HEK293 (cell line): Measurements from ENCODE around the gene SGMS1.

Experiments used
- EGR2 ChIP-seq: fragments of 450-650 bp; formaldehyde crosslinking; IDR thresholded peaks from 2 replicates; pipeline ENCODE4 v1.5.1; 2016; ENCODE audit warnings: low read depth, missing biosample characterization, missing genetic modification characterization
- GLIS1 ChIP-seq: fragments of 450-650 bp; formaldehyde crosslinking; IDR thresholded peaks from 2 replicates; pipeline ENCODE4 v1.5.1; 2016; ENCODE audit warnings: missing biosample characterization, missing genetic modification characterization
- HOXC10 ChIP-seq: sonication (generic); formaldehyde crosslinking; IDR thresholded peaks from 2 replicates; pipeline ENCODE4 v1.8.1; 2023; ENCODE audit warnings: mild to moderate bottlenecking, missing genetic modification reagents
- INSM2 ChIP-seq: fragments of 450-650 bp; formaldehyde crosslinking; IDR thresholded peaks from 2 replicates; pipeline ENCODE4 v1.5.1; 2016; ENCODE audit warnings: missing biosample characterization, missing genetic modification characterization
- YY1 ChIP-seq: fragments of 450-650 bp; formaldehyde crosslinking; IDR thresholded peaks from 2 replicates; pipeline ENCODE4 v1.5.1; 2018; ENCODE audit warnings: missing biosample characterization, missing genetic modification characterization
- ZBTB17 ChIP-seq: fragments of 450-650 bp; formaldehyde crosslinking; IDR thresholded peaks from 2 replicates; pipeline ENCODE4 v1.5.1; 2016; ENCODE audit warnings: missing biosample characterization, missing genetic modification characterization
- ZFHX2 ChIP-seq: fragments of 450-650 bp; formaldehyde crosslinking; conservative IDR thresholded peaks from 2 replicates; pipeline ENCODE4 v1.5.1; 2016; ENCODE audit warnings: missing biosample characterization, missing genetic modification characterization
- ZNF157 ChIP-seq: fragments of 450-650 bp; formaldehyde crosslinking; IDR thresholded peaks from 2 replicates; pipeline ENCODE4 v1.5.1; 2016; ENCODE audit warnings: missing biosample characterization, missing genetic modification characterization
- ZNF221 ChIP-seq: fragments of 450-650 bp; formaldehyde crosslinking; IDR thresholded peaks from 2 replicates; pipeline ENCODE4 v1.5.1; 2017; ENCODE audit warnings: missing biosample characterization, missing genetic modification characterization, borderline replicate concordance
- ZNF223 ChIP-seq: fragments of 450-650 bp; formaldehyde crosslinking; IDR thresholded peaks from 2 replicates; pipeline ENCODE4 v1.5.1; 2016; ENCODE audit warnings: missing biosample characterization, missing genetic modification characterization
- ZNF248 ChIP-seq: fragments of 450-650 bp; formaldehyde crosslinking; IDR thresholded peaks from 2 replicates; pipeline ENCODE4 v1.5.1; 2017; ENCODE audit warnings: missing biosample characterization, missing genetic modification characterization
- ZNF266 ChIP-seq: fragments of 450-650 bp; formaldehyde crosslinking; IDR thresholded peaks from 2 replicates; pipeline ENCODE4 v1.5.1; 2016; ENCODE audit warnings: missing biosample characterization, missing genetic modification characterization, low read depth
- ZNF292 ChIP-seq: fragments of 450-650 bp; formaldehyde crosslinking; IDR thresholded peaks from 2 replicates; pipeline ENCODE4 v1.5.1; 2016; ENCODE audit warnings: low read depth, missing biosample characterization, missing genetic modification characterization, borderline replicate concordance
- ZNF514 ChIP-seq: fragments of 450-650 bp; formaldehyde crosslinking; IDR thresholded peaks from 2 replicates; pipeline ENCODE4 v1.5.1; 2016; ENCODE audit warnings: missing biosample characterization, missing genetic modification characterization
- ZNF521 ChIP-seq: fragments of 450-650 bp; formaldehyde crosslinking; IDR thresholded peaks from 2 replicates; pipeline ENCODE4 v1.5.1; 2017; ENCODE audit warnings: missing biosample characterization, mild to moderate bottlenecking, missing genetic modification characterization
- ZNF549 ChIP-seq: fragments of 450-650 bp; IDR thresholded peaks from 2 replicates; pipeline ENCODE4 v1.5.1; 2018; ENCODE audit warnings: missing biosample characterization, missing genetic modification characterization, mild to moderate bottlenecking, inconsistent platforms, moderate library complexity
- ZNF76 ChIP-seq: fragments of 450-650 bp; formaldehyde crosslinking; IDR thresholded peaks from 2 replicates; pipeline ENCODE4; 2016; ENCODE audit warnings: low read depth, missing biosample characterization, missing genetic modification characterization, borderline replicate concordance
- ZSCAN30 ChIP-seq: fragments of 450-650 bp; IDR thresholded peaks from 2 replicates; pipeline ENCODE4 v1.5.1; 2018; ENCODE audit warnings: missing biosample characterization, mild to moderate bottlenecking, missing genetic modification characterization, moderate library complexity
- TF ChIP-seq, protein P1 (sequence below): fragments of 450-650 bp; formaldehyde crosslinking; IDR thresholded peaks from 2 replicates; pipeline ENCODE4 v1.5.1; 2017; ENCODE audit warnings: missing biosample characterization, mild to moderate bottlenecking, missing genetic modification characterization, moderate library complexity
- TF ChIP-seq, protein P2 (sequence below): fragments of 450-650 bp; formaldehyde crosslinking; IDR thresholded peaks from 2 replicates; pipeline ENCODE4 v1.5.1; 2017; ENCODE audit warnings: missing biosample characterization, missing genetic modification characterization
- TF ChIP-seq, protein P3 (sequence below): sonication (generic); formaldehyde crosslinking; IDR thresholded peaks from 2 replicates; pipeline ENCODE4 v1.8.1; 2022; ENCODE audit warnings: mild to moderate bottlenecking, moderate library complexity, missing genetic modification reagents
- TF ChIP-seq, protein P4 (sequence below): fragments of 450-650 bp; formaldehyde crosslinking; IDR thresholded peaks from 2 replicates; pipeline ENCODE4 v1.5.1; 2016; ENCODE audit warnings: missing biosample characterization, missing genetic modification characterization
- TF ChIP-seq, protein P5 (sequence below): fragments of 450-650 bp; formaldehyde crosslinking; IDR thresholded peaks from 2 replicates; pipeline ENCODE4 v1.5.1; 2016; ENCODE audit warnings: missing biosample characterization, missing genetic modification characterization, borderline replicate concordance
- TF ChIP-seq, protein P6 (sequence below): fragments of 450-650 bp; formaldehyde crosslinking; IDR thresholded peaks from 2 replicates; pipeline ENCODE4 v1.5.1; 2016; ENCODE audit warnings: missing biosample characterization, missing genetic modification characterization

The SGMS1 gene

DNA sequence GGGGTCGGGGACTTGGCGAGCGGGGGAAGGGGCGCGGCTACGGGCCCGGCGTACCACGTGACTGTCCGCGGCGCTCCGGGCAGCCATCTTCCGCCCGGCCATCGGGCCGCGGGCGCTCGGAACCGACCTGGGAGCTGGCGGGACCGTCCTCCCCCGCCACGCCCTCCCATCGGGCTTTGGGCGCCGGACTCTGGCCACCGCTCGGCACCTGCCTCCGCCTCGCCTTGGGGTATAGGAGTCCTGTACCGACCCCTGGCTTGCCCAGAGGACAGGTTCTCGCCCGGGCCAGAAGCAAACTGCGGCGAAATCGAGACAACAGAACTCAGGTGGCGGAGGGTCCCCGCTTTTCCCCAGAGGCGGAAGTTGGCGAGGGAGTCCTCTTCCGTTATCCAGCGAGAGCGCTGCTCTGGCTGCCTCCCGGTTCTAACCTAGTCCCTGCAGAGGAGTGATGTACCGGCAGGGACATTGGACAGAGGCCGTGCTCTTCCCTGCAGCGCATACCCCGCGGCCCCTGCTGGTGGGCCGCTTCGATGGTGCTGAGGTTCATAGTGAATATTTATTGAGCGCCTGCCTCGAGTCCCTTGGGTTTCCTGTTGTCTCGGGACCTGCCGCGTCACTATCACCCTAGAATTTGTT lies 1.2 kb upstream of the SGMS1 start (continued):
- TF ChIP-seq, protein P1, sequence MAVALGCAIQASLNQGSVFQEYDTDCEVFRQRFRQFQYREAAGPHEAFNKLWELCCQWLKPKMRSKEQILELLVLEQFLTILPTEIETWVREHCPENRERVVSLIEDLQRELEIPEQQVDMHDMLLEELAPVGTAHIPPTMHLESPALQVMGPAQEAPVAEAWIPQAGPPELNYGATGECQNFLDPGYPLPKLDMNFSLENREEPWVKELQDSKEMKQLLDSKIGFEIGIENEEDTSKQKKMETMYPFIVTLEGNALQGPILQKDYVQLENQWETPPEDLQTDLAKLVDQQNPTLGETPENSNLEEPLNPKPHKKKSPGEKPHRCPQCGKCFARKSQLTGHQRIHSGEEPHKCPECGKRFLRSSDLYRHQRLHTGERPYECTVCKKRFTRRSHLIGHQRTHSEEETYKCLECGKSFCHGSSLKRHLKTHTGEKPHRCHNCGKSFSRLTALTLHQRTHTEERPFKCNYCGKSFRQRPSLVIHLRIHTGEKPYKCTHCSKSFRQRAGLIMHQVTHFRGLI (tag by site-specific recombination), result no peak; the same call in 1 of the 2 replicates
- TF ChIP-seq ZNF266 (tag by site-specific recombination) (no peak), ZNF221 (tag by site-specific recombination) (no peak), ZNF223 (tag by site-specific recombination) (no peak), GLIS1 (tag by site-specific recombination) (peak; percentile 4), ZNF248 (no peak), ZNF514 (no peak), ZFHX2 (no peak; the same call in 1 of the 2 replicates), ZNF76 (tag by site-specific recombination) (peak; percentile 78; the same call in 1 of the 2 replicates), YY1 (tag by site-specific recombination) (peak; percentile 68), ZNF521 (no peak), EGR2 (tag by site-specific recombination) (no peak), ZSCAN30 (tag by site-specific recombination) (peak; percentile 12; the same call in 1 of the 2 replicates), ZBTB17 (tag by site-specific recombination) (peak; percentile 61), HOXC10 (CRISPR knock-in tag) (0 out of 2 replicates have a peak, but pooled peaks have one; percentile 39), INSM2 (no peak), ZNF157 (no peak), ZNF549 (no peak), ZNF292 (tag by site-specific recombination) (no peak)
- TF ChIP-seq, protein P2, sequence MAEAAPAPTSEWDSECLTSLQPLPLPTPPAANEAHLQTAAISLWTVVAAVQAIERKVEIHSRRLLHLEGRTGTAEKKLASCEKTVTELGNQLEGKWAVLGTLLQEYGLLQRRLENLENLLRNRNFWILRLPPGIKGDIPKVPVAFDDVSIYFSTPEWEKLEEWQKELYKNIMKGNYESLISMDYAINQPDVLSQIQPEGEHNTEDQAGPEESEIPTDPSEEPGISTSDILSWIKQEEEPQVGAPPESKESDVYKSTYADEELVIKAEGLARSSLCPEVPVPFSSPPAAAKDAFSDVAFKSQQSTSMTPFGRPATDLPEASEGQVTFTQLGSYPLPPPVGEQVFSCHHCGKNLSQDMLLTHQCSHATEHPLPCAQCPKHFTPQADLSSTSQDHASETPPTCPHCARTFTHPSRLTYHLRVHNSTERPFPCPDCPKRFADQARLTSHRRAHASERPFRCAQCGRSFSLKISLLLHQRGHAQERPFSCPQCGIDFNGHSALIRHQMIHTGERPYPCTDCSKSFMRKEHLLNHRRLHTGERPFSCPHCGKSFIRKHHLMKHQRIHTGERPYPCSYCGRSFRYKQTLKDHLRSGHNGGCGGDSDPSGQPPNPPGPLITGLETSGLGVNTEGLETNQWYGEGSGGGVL (tag by site-specific recombination), result no peak
- TF ChIP-seq, protein P3, sequence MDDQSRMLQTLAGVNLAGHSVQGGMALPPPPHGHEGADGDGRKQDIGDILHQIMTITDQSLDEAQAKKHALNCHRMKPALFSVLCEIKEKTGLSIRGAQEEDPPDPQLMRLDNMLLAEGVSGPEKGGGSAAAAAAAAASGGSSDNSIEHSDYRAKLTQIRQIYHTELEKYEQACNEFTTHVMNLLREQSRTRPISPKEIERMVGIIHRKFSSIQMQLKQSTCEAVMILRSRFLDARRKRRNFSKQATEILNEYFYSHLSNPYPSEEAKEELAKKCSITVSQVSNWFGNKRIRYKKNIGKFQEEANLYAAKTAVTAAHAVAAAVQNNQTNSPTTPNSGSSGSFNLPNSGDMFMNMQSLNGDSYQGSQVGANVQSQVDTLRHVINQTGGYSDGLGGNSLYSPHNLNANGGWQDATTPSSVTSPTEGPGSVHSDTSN (CRISPR knock-in tag), result no peak; the same call in 1 of the 2 replicates
- TF ChIP-seq, protein P4, sequence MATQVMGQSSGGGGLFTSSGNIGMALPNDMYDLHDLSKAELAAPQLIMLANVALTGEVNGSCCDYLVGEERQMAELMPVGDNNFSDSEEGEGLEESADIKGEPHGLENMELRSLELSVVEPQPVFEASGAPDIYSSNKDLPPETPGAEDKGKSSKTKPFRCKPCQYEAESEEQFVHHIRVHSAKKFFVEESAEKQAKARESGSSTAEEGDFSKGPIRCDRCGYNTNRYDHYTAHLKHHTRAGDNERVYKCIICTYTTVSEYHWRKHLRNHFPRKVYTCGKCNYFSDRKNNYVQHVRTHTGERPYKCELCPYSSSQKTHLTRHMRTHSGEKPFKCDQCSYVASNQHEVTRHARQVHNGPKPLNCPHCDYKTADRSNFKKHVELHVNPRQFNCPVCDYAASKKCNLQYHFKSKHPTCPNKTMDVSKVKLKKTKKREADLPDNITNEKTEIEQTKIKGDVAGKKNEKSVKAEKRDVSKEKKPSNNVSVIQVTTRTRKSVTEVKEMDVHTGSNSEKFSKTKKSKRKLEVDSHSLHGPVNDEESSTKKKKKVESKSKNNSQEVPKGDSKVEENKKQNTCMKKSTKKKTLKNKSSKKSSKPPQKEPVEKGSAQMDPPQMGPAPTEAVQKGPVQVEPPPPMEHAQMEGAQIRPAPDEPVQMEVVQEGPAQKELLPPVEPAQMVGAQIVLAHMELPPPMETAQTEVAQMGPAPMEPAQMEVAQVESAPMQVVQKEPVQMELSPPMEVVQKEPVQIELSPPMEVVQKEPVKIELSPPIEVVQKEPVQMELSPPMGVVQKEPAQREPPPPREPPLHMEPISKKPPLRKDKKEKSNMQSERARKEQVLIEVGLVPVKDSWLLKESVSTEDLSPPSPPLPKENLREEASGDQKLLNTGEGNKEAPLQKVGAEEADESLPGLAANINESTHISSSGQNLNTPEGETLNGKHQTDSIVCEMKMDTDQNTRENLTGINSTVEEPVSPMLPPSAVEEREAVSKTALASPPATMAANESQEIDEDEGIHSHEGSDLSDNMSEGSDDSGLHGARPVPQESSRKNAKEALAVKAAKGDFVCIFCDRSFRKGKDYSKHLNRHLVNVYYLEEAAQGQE, result peak; percentile 93
- TF ChIP-seq, protein P5, sequence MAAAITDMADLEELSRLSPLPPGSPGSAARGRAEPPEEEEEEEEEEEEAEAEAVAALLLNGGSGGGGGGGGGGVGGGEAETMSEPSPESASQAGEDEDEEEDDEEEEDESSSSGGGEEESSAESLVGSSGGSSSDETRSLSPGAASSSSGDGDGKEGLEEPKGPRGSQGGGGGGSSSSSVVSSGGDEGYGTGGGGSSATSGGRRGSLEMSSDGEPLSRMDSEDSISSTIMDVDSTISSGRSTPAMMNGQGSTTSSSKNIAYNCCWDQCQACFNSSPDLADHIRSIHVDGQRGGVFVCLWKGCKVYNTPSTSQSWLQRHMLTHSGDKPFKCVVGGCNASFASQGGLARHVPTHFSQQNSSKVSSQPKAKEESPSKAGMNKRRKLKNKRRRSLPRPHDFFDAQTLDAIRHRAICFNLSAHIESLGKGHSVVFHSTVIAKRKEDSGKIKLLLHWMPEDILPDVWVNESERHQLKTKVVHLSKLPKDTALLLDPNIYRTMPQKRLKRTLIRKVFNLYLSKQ (tag by site-specific recombination), result no peak
- TF ChIP-seq, protein P6, sequence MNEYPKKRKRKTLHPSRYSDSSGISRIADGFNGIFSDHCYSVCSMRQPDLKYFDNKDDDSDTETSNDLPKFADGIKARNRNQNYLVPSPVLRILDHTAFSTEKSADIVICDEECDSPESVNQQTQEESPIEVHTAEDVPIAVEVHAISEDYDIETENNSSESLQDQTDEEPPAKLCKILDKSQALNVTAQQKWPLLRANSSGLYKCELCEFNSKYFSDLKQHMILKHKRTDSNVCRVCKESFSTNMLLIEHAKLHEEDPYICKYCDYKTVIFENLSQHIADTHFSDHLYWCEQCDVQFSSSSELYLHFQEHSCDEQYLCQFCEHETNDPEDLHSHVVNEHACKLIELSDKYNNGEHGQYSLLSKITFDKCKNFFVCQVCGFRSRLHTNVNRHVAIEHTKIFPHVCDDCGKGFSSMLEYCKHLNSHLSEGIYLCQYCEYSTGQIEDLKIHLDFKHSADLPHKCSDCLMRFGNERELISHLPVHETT, result no peak; the same call in none of the 2 replicates
